Muscle of leg (tissue), 11 donors: Measurements from ENCODE around the gene IQSEC1. TPM values are rescaled to one million over a fixed set of nuclear protein-coding genes. Genes with fewer than 3 reads are reported as not detected.

Experiments
- DNase-seq: peaks from one replicate; pipeline ENCODE4 v3.0.0; 2013
- H3K27ac ChIP-seq: one replicate; pipeline ENCODE4 v1.5.1; 2013; ENCODE audit warnings: mild to moderate bottlenecking, low read length, control low read depth
- H3K27me3 ChIP-seq: one replicate; pipeline ENCODE4 v1.6.1; 2013; ENCODE audit warnings: low read length; ENCODE audit not compliant: control insufficient read depth, insufficient read depth
- H3K36me3 ChIP-seq: one replicate; pipeline ENCODE4 v1.6.1; 2013; ENCODE audit warnings: low read length; ENCODE audit not compliant: control insufficient read depth, insufficient read depth
- H3K4me1 ChIP-seq: one replicate; pipeline ENCODE4 v1.6.1; 2013; ENCODE audit warnings: low read length; ENCODE audit not compliant: control insufficient read depth, insufficient read depth
- H3K4me3 ChIP-seq: one replicate; pipeline ENCODE4 v1.5.1; 2013; ENCODE audit warnings: low read length, control low read depth
- H3K9me3 ChIP-seq: replicated peaks from 2 replicates; pipeline ENCODE4 v1.6.1; 2013; ENCODE audit warnings: low read depth, low read length; ENCODE audit not compliant: control insufficient read depth
- WGBS: methylation state at CpG from one replicate; pipeline ENCODE4 v1.1.5; 2013; ENCODE audit warnings: missing lambda C conversion rate; ENCODE audit not compliant: insufficient coverage; 5-methylcytosine and 5-hydroxymethylcytosine counted together
- polyA plus RNA-seq, 8 donors: library from polyadenylated mRNA; unstranded; fragments of 120-200 nt; gene quantifications; one replicate each; pipeline versions ENCODE4 v1.2.1 to v1.2.3, GENCODE V29; 2013; ENCODE audit warnings: inconsistent platforms in 1 of 8, low replicate concordance in 1 of 8; ENCODE audit not compliant: insufficient read length in 8 of 8, insufficient read depth in 1 of 8
- total RNA-seq: library from RNA; stranded (reverse); fragments of 120-200 nt; gene quantifications from one replicate; pipeline ENCODE4 v1.2.4, GENCODE V29; 2013

Gene IQSEC1
- total and polyA plus RNA-seq, 9 donors, result 25.1 to 48.3 (median 43.8) TPM

DNA sequence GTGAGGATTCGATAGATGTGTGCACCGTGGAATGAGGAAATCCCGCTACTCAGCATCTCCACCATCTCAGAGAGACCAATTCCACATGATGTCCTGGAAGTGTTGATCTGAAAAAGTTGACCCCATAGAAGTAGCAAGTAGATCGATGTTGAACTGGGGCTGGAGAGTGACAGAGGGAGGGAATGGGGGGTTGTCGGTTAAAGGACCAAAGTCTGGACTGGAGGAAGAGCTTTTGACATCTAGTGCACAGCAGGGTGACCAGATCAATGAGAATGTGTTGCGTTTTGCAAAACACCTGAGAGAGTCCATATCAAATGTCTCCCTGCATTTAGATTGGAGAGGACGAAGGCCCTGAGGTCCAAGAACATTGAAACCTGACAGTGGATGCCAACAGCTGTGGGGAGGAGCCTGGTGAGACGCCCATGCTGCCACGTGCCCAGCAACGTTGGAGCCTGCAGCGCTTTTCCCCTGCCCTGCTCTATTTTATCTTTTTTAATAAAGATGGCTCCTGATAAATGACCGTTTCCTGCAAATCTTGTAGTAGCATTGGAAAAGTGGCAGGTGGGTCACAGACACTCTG is 201.7 kb downstream of the IQSEC1 start:
- Histone ChIP-seq H3K4me1 (peaks cover 36% of the 10 kb centered on the region), H3K36me3 (no peaks in the 10 kb centered on the region), H3K27me3 (peaks cover 11% of the 10 kb centered on the region), H3K4me3 (no peak overlapping the region), H3K27ac (no peak overlapping the region), H3K9me3 (no peaks in the 10 kb centered on the region)
- 73% methylated on average over 4 of the region's 12 CpGs for WGBS
- DNase-seq, result no peak

- WGBS, result 42% methylated on average over 4 of the region's 9 CpGs
- DNase-seq, result peak; percentile 40
These were observed 202.3 kb downstream of the IQSEC1 start for GRCh38 chr3:12870942-12871341.

GRCh38 chr3:12869035-12869621 is 204.1 kb downstream of the IQSEC1 start:
- Histone ChIP-seq H3K4me3 (no peak overlapping the region), H3K27ac (no peak overlapping the region), H3K9me3 (no peaks in the 10 kb centered on the region), H3K4me1 (peaks cover 31% of the 10 kb centered on the region), H3K27me3 (peaks cover 13% of the 10 kb centered on the region), H3K36me3 (no peaks in the 10 kb centered on the region)
- 1% methylated on average over 18 of the region's 28 CpGs for WGBS
- DNase-seq, result peak; percentile 43

More at GRCh38 chr3:12870942-12871341, 202.3 kb downstream of the IQSEC1 start:
- no peaks in the 10 kb centered on the region for H3K9me3 ChIP-seq
- H3K27me3 ChIP-seq, result peaks cover 11% of the 10 kb centered on the region
- no peak overlapping the region for H3K4me3 ChIP-seq
- no peak overlapping the region for H3K27ac ChIP-seq
- H3K4me1 ChIP-seq, result peaks cover 31% of the 10 kb centered on the region
- no peaks in the 10 kb centered on the region for H3K36me3 ChIP-seq

GRCh38 chr3:12868039-12869034 is 204.9 kb downstream of the IQSEC1 start:
- WGBS, result 20% methylated on average over 36 of the region's 45 CpGs
- Histone ChIP-seq H3K36me3 (no peaks in the 10 kb centered on the region), H3K4me3 (no peak overlapping the region), H3K27ac (no peak overlapping the region), H3K4me1 (peaks cover 31% of the 10 kb centered on the region), H3K9me3 (no peaks in the 10 kb centered on the region), H3K27me3 (peaks cover 12% of the 10 kb centered on the region)
- DNase-seq, result peak; percentile 95

DNA sequence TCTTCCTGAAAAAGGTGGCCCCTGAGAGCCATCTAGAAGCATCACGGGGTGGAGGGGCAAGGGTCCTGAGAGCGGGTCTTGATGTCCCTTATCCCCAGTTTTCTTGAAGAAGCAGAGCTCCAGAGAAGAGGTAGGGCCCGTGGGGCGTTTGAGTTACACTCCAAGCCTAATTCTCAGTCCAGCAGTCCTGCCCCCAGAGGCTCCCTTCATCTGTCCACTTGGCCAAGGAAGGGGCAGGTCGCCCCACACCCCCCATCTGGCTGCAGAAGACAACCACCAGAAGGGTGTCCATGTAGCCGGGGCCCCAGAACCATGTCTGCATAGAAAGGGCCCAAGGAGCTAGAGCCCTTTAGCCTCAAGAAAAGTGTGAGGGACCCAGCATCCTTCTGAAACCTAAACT is 206.4 kb downstream of the IQSEC1 start:
- Histone ChIP-seq H3K4me1 (peaks cover 31% of the 10 kb centered on the region), H3K9me3 (no peaks in the 10 kb centered on the region), H3K27me3 (peaks cover 8% of the 10 kb centered on the region), H3K4me3 (no peak overlapping the region), H3K27ac (no peak overlapping the region), H3K36me3 (no peaks in the 10 kb centered on the region)
- 73% methylated on average over 6 of the region's 6 CpGs for WGBS
- no peak for DNase-seq

GRCh38 chr3:12865271-12865670 is 208.0 kb downstream of the IQSEC1 start:
- H3K27ac ChIP-seq, result no peak overlapping the region
- WGBS, result 94% methylated on average over 4 of the region's 4 CpGs
- H3K4me1 ChIP-seq, result peaks cover 17% of the 10 kb centered on the region

GRCh38 chr3:12862387-12862786 is 210.8 kb downstream of the IQSEC1 start:
- peaks cover 5% of the 10 kb centered on the region for H3K27me3 ChIP-seq
- 78% methylated on average over 8 of the region's 8 CpGs for WGBS
- H3K36me3 ChIP-seq, result no peaks in the 10 kb centered on the region
- no peaks in the 10 kb centered on the region for H3K4me1 ChIP-seq
- H3K9me3 ChIP-seq, result no peaks in the 10 kb centered on the region
- no peak overlapping the region for H3K4me3 ChIP-seq
- no peak for DNase-seq
- no peak overlapping the region for H3K27ac ChIP-seq

More at GRCh38 chr3:12865271-12865670, 208.0 kb downstream of the IQSEC1 start:
- Histone ChIP-seq H3K27me3 (peaks cover 8% of the 10 kb centered on the region), H3K9me3 (no peaks in the 10 kb centered on the region), H3K4me3 (no peak overlapping the region), H3K36me3 (no peaks in the 10 kb centered on the region)
- DNase-seq, result no peak

DNA sequence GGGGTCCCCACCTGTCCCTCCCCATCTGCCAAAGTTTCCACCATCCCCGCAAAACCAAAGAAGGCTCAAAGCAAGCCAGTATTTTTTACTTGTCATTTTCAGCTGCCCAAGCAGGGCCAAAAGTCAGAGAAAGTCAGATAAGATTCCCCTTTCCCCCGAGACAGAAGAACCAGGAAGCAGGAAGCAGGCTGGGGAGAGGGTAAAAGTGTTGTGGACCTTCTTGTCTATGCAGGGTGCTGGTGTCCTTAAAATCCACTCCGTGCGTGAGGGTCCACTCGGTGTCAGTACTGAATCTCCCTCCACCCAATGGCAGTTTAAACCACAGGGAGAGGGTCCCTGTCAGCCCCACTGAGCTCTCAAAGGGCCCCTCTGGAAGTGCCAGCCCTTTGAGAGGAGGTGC is 211.6 kb downstream of the IQSEC1 start:
- Histone ChIP-seq H3K36me3 (no peaks in the 10 kb centered on the region), H3K4me1 (no peaks in the 10 kb centered on the region), H3K9me3 (no peaks in the 10 kb centered on the region), H3K27me3 (peaks cover 5% of the 10 kb centered on the region), H3K4me3 (no peak overlapping the region), H3K27ac (no peak overlapping the region)
- DNase-seq, result no peak
- WGBS, result no CpG with 5 or more reads among the region's 5 CpGs

DNA sequence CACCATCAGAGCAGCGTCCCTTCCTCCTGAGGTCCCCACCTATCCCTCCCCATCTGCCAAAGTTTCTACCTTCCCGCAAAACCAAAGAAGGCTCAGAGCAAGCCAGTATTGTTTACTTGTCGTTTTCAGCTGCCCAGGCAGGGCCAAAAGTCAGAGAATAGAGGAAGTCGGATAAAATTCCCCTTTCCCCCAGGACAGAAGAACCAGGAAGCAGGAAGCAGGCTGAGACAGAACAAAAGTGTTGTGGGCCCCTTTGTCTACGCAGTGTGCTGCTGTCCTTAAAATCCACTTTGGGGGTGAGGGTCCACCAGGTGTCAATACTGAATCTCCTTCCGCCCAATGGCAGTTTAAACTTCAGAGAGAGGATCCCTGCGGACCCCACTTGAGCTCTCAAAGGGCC is 213.4 kb downstream of the IQSEC1 start:
- DNase-seq, result no peak
- Histone ChIP-seq H3K27ac (no peak overlapping the region), H3K9me3 (no peaks in the 10 kb centered on the region), H3K36me3 (no peaks in the 10 kb centered on the region), H3K4me1 (no peaks in the 10 kb centered on the region), H3K27me3 (no peaks in the 10 kb centered on the region), H3K4me3 (no peak overlapping the region)
- WGBS, result 93% methylated on average over 3 of the region's 7 CpGs

- Histone ChIP-seq H3K9me3 (no peaks in the 10 kb centered on the region), H3K4me1 (no peaks in the 10 kb centered on the region), H3K27me3 (peaks cover 6% of the 10 kb centered on the region), H3K4me3 (no peak overlapping the region), H3K36me3 (no peaks in the 10 kb centered on the region), H3K27ac (no peak overlapping the region)
- DNase-seq, result no peak
- WGBS, result 92% methylated on average over 4 of the region's 5 CpGs
These were observed 216.6 kb downstream of the IQSEC1 start for GRCh38 chr3:12856626-12857025.
